Measurements from ENCODE around the gene EPAS1. TPM values are rescaled to one million over a fixed set of nuclear protein-coding genes. Genes with fewer than 3 reads are reported as not detected.

Gene EPAS1
- total RNA-seq, 1 donor from 2014 or later = 19.4 TPM

- no peak overlapping the region for H3K4me3 Mint-ChIP-seq
- intact Hi-C loops (cut with micrococcal nuclease) = no loop called here
- no peak overlapping the region for H3K27ac Mint-ChIP-seq
- DNase-seq = no peak
- H3K27me3 Mint-ChIP-seq = peaks cover 30% of the 10 kb centered on the region
- H3K36me3 Mint-ChIP-seq (ENCODE audit: low read depth) = no peaks in the 10 kb centered on the region
- peaks cover 22% of the 10 kb centered on the region for H3K4me1 Mint-ChIP-seq
- no peaks in the 10 kb centered on the region for H3K9me3 Mint-ChIP-seq
Observed at GRCh38 chr2:46338674-46339073, 41.5 kb downstream of the EPAS1 start.

DNA sequence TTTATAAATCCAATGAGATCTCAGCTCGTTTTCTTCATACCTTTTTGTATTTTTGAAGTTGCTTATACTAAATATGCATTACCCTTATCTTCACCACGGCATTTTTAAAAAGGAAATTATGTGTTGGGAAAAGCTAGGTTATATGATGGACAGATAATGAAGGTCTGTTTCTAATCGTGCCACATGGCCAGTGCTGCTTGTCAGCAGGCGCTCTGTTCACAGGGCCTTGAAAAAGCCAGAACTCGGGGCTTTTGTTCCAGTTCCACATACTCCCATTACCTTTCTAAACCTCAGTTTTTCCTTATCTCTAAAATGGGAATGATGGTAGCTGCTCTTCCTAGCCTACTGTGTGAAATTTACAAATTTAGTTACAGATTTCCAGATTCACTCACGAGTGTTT lies 42.0 kb downstream of the EPAS1 start:
- no peak overlapping the region for H3K4me3 Mint-ChIP-seq
- no peak for DNase-seq
- H3K27me3 Mint-ChIP-seq = peaks cover 34% of the 10 kb centered on the region
- H3K9me3 Mint-ChIP-seq = no peaks in the 10 kb centered on the region
- H3K4me1 Mint-ChIP-seq = peaks cover 22% of the 10 kb centered on the region
- H3K36me3 Mint-ChIP-seq (ENCODE audit: low read depth) = no peaks in the 10 kb centered on the region
- H3K27ac Mint-ChIP-seq = no peak overlapping the region
- intact Hi-C loops (cut with micrococcal nuclease) = no loop called here

DNA sequence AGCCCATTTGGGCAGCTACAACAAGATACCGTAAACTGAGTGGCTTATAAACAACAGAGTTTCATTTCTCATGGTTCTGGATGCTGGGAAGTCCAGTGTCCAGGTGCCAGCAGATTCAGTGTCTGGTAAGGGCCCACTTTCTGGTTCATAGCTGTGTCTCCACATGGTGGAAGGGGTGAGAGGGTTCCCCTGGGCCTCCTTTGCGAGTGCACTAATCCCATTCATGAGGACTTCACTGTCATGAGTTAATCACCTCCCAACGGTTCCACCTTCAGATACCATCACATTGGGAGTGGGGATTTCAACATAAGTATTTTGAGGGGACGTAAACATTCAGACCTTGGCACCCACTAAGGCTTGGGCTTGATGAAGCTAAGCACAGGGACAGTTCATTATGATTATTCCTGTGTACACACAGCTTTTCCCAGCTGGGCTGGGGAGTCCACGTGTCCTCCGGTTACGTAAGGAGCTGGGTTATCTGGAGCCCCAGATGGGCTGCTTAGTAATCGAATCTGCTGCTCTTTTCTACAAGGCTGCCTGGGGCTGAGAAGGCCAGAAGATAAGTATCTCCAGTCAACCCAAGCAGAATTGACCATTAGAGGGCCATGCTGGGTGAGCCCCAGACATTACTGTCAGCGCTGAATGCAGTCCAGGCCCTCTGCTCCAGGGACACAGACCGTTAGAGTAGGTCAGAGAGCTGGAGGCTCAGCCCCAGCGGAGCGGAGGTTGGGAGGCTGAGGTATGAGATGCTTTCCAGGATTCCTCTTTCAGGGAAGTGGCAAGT lies 42.7 kb downstream of the EPAS1 start:
- Mint-ChIP-seq H3K4me3 (no peak overlapping the region), H3K36me3 (ENCODE audit: low read depth) (no peaks in the 10 kb centered on the region), H3K4me1 (peaks cover 17% of the 10 kb centered on the region), H3K27me3 (peaks cover 34% of the 10 kb centered on the region), H3K27ac (no peak overlapping the region), H3K9me3 (no peaks in the 10 kb centered on the region)
- intact Hi-C loops (cut with micrococcal nuclease) = no loop called here
- DNase-seq = no peak

DNA sequence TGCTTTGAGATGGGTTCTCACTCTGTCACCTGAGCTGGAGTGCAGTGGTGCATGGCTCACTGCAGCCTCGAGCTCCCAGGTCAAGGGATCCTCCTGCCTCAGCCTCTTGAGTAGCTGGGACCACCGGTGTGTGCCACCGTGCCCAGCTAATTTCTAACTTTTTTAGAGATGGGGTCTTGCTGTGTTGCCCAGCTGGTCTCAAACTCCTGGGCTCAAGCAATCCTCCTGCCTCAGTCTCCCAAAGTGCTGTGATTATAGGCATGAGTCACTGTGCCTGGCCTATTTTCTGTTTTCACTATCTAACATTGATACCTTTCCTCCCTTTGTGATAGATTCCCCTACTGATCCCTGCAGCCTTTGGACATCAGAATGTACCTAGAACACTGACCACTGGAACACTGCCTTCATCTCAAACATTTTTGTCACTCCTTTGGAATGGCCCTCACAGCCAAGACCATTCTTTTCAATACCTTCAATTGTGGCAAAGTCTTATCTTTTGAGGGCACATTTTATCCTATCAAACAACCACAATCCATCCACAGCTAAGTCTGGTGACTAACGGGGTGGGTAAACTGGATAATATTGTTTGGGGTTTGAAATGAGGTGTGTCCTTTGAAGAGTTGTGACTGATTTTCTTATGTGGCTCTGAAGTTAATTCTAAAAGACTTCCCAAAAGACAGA lies 43.7 kb downstream of the EPAS1 start:
- Mint-ChIP-seq H3K9me3 (no peaks in the 10 kb centered on the region), H3K27ac (no peak overlapping the region), H3K4me1 (peaks cover 11% of the 10 kb centered on the region), H3K4me3 (no peak overlapping the region), H3K27me3 (peaks cover 34% of the 10 kb centered on the region), H3K36me3 (ENCODE audit: low read depth) (no peaks in the 10 kb centered on the region)
- intact Hi-C loops (cut with micrococcal nuclease) = no loop called here
- DNase-seq = no peak

DNA sequence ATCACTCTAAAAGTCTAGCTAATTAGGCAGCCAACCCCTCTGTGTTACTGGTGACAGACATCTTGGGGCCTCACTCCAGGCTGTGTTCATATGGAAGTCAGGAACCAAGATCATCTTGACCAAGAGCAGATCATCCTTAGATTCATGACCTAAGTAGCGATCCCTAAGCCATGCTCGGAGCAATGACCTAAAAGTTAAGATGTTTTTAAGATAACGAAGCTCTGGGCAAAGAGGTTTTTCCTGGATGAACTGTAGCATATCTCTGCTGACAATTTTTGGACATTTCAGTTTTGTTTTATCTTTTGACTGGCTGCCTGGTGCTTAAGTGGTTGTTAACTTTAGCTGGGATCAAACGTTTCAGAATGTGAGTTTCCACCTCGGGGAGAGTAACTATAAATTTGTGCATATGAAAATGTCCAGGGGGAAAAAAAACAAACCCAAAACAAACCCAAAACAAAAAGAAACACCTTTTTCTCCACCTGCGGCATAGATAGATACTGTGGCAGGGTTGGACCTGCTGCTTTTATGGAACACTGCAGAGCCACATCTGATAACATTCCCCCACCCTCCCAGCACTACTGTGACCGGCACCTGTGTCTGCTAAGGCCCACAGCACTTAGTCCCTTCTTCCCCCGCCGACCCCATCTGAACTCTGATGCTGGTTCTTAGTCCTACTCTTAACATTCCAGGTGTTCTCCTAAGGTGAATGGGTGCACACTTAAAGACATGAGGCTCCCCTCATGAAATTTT lies 45.5 kb downstream of the EPAS1 start:
- H3K4me1 Mint-ChIP-seq = peaks cover 16% of the 10 kb centered on the region
- intact Hi-C loops (cut with micrococcal nuclease) = no loop called here
- H3K36me3 Mint-ChIP-seq (ENCODE audit: low read depth) = peaks cover 5% of the 10 kb centered on the region
- no peak overlapping the region for H3K27ac Mint-ChIP-seq
- DNase-seq = no peak
- H3K9me3 Mint-ChIP-seq = no peaks in the 10 kb centered on the region
- peaks cover 29% of the 10 kb centered on the region for H3K27me3 Mint-ChIP-seq
- H3K4me3 Mint-ChIP-seq = no peak overlapping the region

DNA sequence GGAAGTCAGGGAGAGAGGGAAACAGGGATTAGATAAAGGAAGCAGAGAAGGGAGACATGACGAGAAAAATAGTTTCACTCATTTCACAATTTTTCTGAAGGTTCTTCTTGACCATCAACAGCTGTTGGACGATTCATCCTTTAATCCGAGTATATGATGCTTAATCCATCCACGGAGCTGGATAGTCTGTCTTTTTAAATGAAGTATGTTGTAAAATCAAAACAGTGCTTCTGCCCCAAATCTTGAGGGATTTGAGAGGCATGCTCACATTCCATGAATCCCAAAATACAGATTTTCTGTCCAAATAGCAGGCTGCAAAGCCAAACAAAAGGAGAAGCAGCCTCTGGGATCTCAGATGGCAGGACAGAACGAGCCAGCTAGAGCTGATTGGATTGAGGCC lies 47.5 kb downstream of the EPAS1 start:
- H3K4me1 Mint-ChIP-seq = peaks cover 29% of the 10 kb centered on the region
- H3K4me3 Mint-ChIP-seq = no peak overlapping the region
- intact Hi-C loops (cut with micrococcal nuclease) = no loop called here
- no peaks in the 10 kb centered on the region for H3K9me3 Mint-ChIP-seq
- H3K27ac Mint-ChIP-seq = no peak overlapping the region
- H3K36me3 Mint-ChIP-seq (ENCODE audit: low read depth) = peaks cover 10% of the 10 kb centered on the region
- no peak for DNase-seq
- peaks cover 25% of the 10 kb centered on the region for H3K27me3 Mint-ChIP-seq

- no peak for DNase-seq
- no peaks in the 10 kb centered on the region for H3K9me3 Mint-ChIP-seq
- no peak overlapping the region for H3K4me3 Mint-ChIP-seq
- peaks cover 10% of the 10 kb centered on the region for H3K36me3 Mint-ChIP-seq (ENCODE audit: low read depth)
- H3K27me3 Mint-ChIP-seq = peaks cover 25% of the 10 kb centered on the region
- peaks cover 36% of the 10 kb centered on the region for H3K4me1 Mint-ChIP-seq
- intact Hi-C loops (cut with micrococcal nuclease) = no loop called here
- no peak overlapping the region for H3K27ac Mint-ChIP-seq
Observed at GRCh38 chr2:46345775-46346174, 48.6 kb downstream of the EPAS1 start.

GRCh38 chr2:46346719-46347118 lies 49.5 kb downstream of the EPAS1 start:
- peaks cover 45% of the 10 kb centered on the region for H3K4me1 Mint-ChIP-seq

GRCh38 chr2:46347648-46348280 lies 50.6 kb downstream of the EPAS1 start:
- Mint-ChIP-seq H3K27me3 (peaks cover 17% of the 10 kb centered on the region), H3K27ac (peak overlapping the region; percentile 38), H3K4me1 (peaks cover 53% of the 10 kb centered on the region), H3K36me3 (ENCODE audit: low read depth) (peaks cover 14% of the 10 kb centered on the region), H3K4me3 (peak overlapping the region; percentile 19), H3K9me3 (no peaks in the 10 kb centered on the region)
- DNase-seq = no peak
- intact Hi-C loops (cut with micrococcal nuclease) = no loop called here

More at GRCh38 chr2:46346719-46347118, 49.5 kb downstream of the EPAS1 start:
- H3K27ac Mint-ChIP-seq = no peak overlapping the region
- peaks cover 23% of the 10 kb centered on the region for H3K27me3 Mint-ChIP-seq
- intact Hi-C loops (cut with micrococcal nuclease) = no loop called here
- no peak for DNase-seq
- H3K4me3 Mint-ChIP-seq = no peak overlapping the region
- H3K9me3 Mint-ChIP-seq = no peaks in the 10 kb centered on the region
- H3K36me3 Mint-ChIP-seq (ENCODE audit: low read depth) = peaks cover 10% of the 10 kb centered on the region

DNA sequence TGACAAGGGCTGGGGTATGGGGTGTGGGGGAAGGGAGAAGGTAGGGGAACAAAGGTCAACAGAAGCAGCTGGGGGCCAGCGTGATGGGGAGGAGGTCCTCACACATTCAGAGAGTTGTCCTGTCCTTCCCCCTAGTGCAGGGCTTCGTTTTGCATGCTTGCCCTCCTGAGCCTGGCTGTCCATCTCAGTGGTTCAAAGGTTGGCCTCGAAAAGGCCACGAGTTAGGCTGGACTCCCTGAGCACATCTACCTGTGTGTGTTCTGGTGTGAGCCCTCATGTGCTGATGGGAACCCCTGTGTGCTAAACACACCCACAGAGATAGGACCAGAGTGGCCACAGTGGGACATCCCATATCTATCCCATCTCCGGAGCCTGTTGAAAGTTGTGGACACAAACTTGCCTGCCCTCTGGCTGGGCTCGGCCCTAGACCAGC lies 51.9 kb downstream of the EPAS1 start:
- Mint-ChIP-seq H3K9me3 (no peaks in the 10 kb centered on the region), H3K4me1 (peaks cover 59% of the 10 kb centered on the region), H3K36me3 (ENCODE audit: low read depth) (peaks cover 14% of the 10 kb centered on the region), H3K27ac (no peak overlapping the region), H3K4me3 (no peak overlapping the region), H3K27me3 (peaks cover 4% of the 10 kb centered on the region)
- no peak for DNase-seq
- intact Hi-C loops (cut with micrococcal nuclease) = no loop called here

DNA sequence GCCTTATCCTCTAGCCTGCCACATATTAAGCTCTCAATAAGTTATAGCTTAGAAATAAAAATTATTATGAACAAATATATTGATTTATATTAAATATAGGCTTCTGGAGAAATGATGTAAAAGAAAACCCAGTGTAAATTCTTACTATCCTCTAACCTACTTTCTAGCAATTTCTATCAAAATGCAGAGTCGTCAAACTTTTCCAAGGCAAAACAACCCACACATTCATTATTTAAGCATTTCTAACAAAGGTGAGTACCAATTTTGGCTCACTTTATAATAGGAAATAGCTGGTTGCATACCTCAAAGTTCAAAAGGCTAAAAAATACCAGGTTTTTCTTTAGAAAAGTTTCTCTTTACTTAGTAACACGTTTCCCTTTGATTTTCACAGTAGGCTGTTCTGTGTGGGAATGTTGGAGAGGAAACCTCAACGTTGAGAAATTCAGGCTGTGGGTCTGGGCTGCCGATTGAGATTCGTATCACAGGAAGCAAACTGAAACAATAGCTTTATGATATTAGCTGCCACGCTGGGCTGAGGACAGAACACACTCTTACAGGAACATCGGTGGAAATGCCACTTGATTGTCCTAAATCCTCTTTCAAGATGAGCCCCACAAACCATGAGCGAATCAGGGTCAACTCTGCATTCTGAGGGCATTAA lies 53.0 kb downstream of the EPAS1 start:
- Mint-ChIP-seq H3K27ac (peak overlapping the region; percentile 94), H3K4me3 (peak overlapping the region; percentile 78), H3K4me1 (peaks cover 65% of the 10 kb centered on the region), H3K9me3 (no peaks in the 10 kb centered on the region), H3K27me3 (no peaks in the 10 kb centered on the region), H3K36me3 (ENCODE audit: low read depth) (peaks cover 14% of the 10 kb centered on the region)
- peak; percentile 67 for DNase-seq
- intact Hi-C loops (cut with micrococcal nuclease) = loop anchor here (2.0 to 5.0 kb wide), 3 partner anchors 19 to 113 kb away; partner anchors contain the start of gene EPAS1

DNA sequence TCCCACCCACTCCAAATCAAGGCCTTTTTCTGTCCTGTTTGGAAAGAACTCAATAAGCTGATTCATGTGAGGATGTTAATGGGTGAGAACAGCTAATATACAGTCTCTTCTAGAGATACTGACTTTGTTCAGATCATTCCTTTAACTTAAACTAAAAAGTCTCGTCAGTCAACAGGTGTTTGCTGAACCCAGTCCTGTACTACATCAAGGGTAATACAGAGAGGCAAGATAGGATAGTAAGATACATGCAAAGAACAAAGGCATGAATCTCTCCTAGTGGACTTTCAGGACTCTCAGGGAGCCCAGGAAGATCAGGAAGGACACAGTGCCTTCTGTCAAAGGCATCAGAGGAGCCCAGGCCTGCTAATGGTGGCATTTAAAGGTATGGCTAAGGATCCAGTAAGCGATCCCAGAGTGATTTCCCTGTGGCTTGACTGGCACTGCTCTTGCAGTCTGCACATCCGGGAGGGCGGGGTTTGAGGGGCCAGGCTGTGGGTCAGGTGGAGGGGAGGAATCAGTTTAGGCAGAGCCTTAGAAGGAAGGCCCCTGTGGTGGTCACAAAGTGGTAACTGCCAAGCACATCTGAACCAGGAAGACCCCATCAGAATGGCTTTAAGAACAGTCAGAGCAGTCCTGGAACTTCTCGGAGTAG lies 54.0 kb downstream of the EPAS1 start:
- H3K4me3 Mint-ChIP-seq = peak overlapping the region; percentile 78
- no peaks in the 10 kb centered on the region for H3K9me3 Mint-ChIP-seq
- H3K27me3 Mint-ChIP-seq = no peaks in the 10 kb centered on the region
- DNase-seq = peak; percentile 82
- H3K27ac Mint-ChIP-seq = peak overlapping the region; percentile 94
- peaks cover 15% of the 10 kb centered on the region for H3K36me3 Mint-ChIP-seq (ENCODE audit: low read depth)
- H3K4me1 Mint-ChIP-seq = peaks cover 65% of the 10 kb centered on the region
- intact Hi-C loops (cut with micrococcal nuclease) = loop anchor here (2.0 to 5.0 kb wide), 3 partner anchors 20 to 114 kb away; partner anchors contain the start of gene EPAS1

DNA sequence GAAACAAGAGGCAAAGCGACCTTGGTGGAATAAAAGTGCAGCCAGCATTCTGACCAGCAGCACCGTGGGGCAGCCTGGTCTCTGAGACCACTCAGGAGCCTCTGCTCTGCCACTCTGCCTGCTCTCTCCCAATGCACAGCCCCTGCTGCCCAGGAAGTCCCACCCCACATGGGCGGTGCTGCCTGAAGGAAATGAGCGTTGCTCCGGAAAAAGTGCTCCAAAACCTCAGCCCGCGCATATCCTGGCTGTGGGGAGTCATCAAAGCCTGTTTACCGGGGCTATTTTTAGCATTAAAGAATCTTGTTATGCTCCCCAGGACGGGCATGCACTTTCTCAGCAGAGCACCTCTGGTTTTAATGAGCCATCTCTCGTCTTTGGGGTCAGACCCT lies 54.5 kb downstream of the EPAS1 start:
- Mint-ChIP-seq H3K36me3 (ENCODE audit: low read depth) (peaks cover 20% of the 10 kb centered on the region), H3K27ac (peak overlapping the region; percentile 94), H3K4me3 (peak overlapping the region; percentile 78), H3K27me3 (no peaks in the 10 kb centered on the region), H3K4me1 (peaks cover 63% of the 10 kb centered on the region), H3K9me3 (peaks cover 2% of the 10 kb centered on the region)
- intact Hi-C loops (cut with micrococcal nuclease) = loop anchor here (1.0 to 5.0 kb wide), 4 partner anchors 12 to 114 kb away; partner anchors contain the start of gene EPAS1
- peak; percentile 93 for DNase-seq

Data from activated CD4-positive, alpha-beta T cell treated with anti-CD3 and anti-CD28 coated beads, Interleukin-2, amount 10 ng/mL, durations not matched to agents 24 days and 14 days (primary cell).